ENCODE results near the gene RCOR3. TPM values are rescaled to one million over a fixed set of nuclear protein-coding genes. Genes with fewer than 3 reads are reported as not detected.

Gene RCOR3
- total and polyA plus RNA-seq, 2 of the 8 experiments (the other 6 are each of a cell fraction or from before 2014, with no cell fraction given): 21.4 to 36.3 TPM

DNA sequence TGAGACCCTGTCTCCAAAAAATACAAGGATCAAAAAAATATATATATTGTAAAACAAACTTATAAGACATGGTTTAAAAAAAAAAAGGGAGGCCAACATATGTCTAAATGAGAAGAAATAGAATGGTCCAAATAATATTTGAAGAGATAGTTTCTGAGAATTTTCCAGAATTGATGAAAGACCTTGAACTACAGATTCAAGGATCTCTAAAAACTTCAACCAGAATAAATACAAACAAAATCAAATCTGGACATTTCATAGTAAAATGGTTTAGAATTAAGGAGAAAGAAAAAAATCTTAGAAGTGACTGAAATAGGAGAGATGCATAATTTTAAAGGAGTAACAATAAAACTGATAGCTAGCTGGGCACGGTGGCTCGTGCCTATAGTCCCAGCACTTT is 45.5 kb upstream of the RCOR3 start:
- FAIRE-seq: no peak

More for the DNA sequence above, 45.5 kb upstream of the RCOR3 start:
- Histone ChIP-seq H2AK5ac (ENCODE audit: low read depth, low read length) (no peak overlapping the region), H2BK12ac (ENCODE audit: low read depth, low read length) (no peak overlapping the region), H2BK20ac (ENCODE audit: low read length) (no peak overlapping the region), H3K4me3 (ENCODE audit: extremely low read depth in 1 of 4, insufficient read depth in 2 of 4, low read depth in 3 of 4, low read length in 4 of 4) (no peak overlapping the region), H3K14ac (ENCODE audit: insufficient read length) (no peak overlapping the region), H3K27me3 (replicated peaks in 1 of 4; ENCODE audit: control insufficient read depth in 3 of 4, extremely low read depth in 1 of 4, insufficient read depth in 3 of 4, low read length in 3 of 4) (no peaks in the 10 kb centered on the region), H4K91ac (replicated peaks; ENCODE audit: insufficient read length, low read length) (no peak overlapping the region), H3K27ac (ENCODE audit: low read depth, low read length) (no peak overlapping the region), H2BK15ac (ENCODE audit: low read length) (no peak overlapping the region), H3K4me2 (ENCODE audit: insufficient read depth in 1 of 2, low read depth in 2 of 2, low read length in 2 of 2) (no peak overlapping the region), H2AFZ (ENCODE audit: low read length) (no peak overlapping the region), H3K4ac (replicated peaks; ENCODE audit: insufficient read length, low read depth, low read length) (no peak overlapping the region), H4K5ac (ENCODE audit: insufficient read length, low read depth, low read length) (no peak overlapping the region), H2BK5ac (ENCODE audit: low read depth, low read length) (no peak overlapping the region), H4K8ac (ENCODE audit: extremely low read depth, insufficient read depth, low read length) (no peak overlapping the region), H4K20me1 (replicated peaks in 1 of 2; ENCODE audit: control insufficient read depth in 1 of 2, insufficient read depth in 2 of 2, low read length in 2 of 2) (no peaks in the 10 kb centered on the region), H3K56ac (replicated peaks; ENCODE audit: insufficient read length, low read depth, low read length) (no peak overlapping the region), H3K9me3 (ENCODE audit: insufficient read depth in 2 of 2, low read depth in 1 of 2, low read length in 1 of 2) (no peaks in the 10 kb centered on the region), H3K23ac (ENCODE audit: insufficient read length) (no peak overlapping the region), H2BK120ac (replicated peaks; ENCODE audit: low read depth, low read length) (no peak overlapping the region), H3K4me1 (replicated peaks in 1 of 4; ENCODE audit: control insufficient read depth in 3 of 4, insufficient read depth in 4 of 4, low read length in 3 of 4) (no peaks in the 10 kb centered on the region), H3K36me3 (ENCODE audit: control insufficient read depth in 2 of 4, insufficient read depth in 4 of 4, low read length in 3 of 4) (no peaks in the 10 kb centered on the region), H3K79me2 (ENCODE audit: control insufficient read depth in 1 of 2, insufficient read depth in 2 of 2, low read length in 2 of 2) (no peaks in the 10 kb centered on the region), H3K9ac (replicated peaks in 1 of 4; ENCODE audit: extremely low read depth in 1 of 4, low read depth in 3 of 4, low read length in 3 of 4) (no peak overlapping the region), H3K79me1 (ENCODE audit: low read depth, low read length) (no peaks in the 10 kb centered on the region), H3K23me2 (ENCODE audit: low read depth, low read length) (no peaks in the 10 kb centered on the region), H3K18ac (ENCODE audit: extremely low read depth, low read length) (no peak overlapping the region)
- WGBS, 2 experiments (ENCODE audit: extremely low coverage in 1 of 2, insufficient coverage in 1 of 2, insufficient read length in 1 of 2, insufficient replicate concordance in 2 of 2, low coverage in 1 of 2, low lambda C conversion rate in 2 of 2, missing lambda C conversion rate in 1 of 2): 88% methylated on average over 2 of the region's 2 CpGs; no CpG with 5 or more reads in 1 of the 2 experiments
- TF ChIP-seq POU5F1 (IDR thresholded peaks at IDR 0.05; ENCODE audit: low read depth, low read length) (no peak), BACH1 (IDR thresholded peaks at IDR 0.05; ENCODE audit: low read length) (no peak), CHD2 (IDR thresholded peaks at IDR 0.05; ENCODE audit: low read length) (no peak), YY1 (IDR thresholded peaks at IDR 0.05; ENCODE audit: low read depth, low read length) (no peak), TAF7 (optimal IDR thresholded peaks at IDR 0.05; ENCODE audit: borderline replicate concordance, low read depth, low read length) (no peak), GABPA (IDR thresholded peaks at IDR 0.05; ENCODE audit: borderline replicate concordance, insufficient read depth, low read length) (no peak)
- ChIA-PET CTCF (ENCODE audit: partially characterized antibody) (no interaction called here), POLR2A (ENCODE audit: partially characterized antibody) (no interaction called here)
- DNase-seq (ENCODE audit: low read depth in 1 of 2, low spot score in 2 of 2): no peak
